Measurements from ENCODE around the gene TTC34.
"Not testable (repeated sequence)": the region's sequence is repeated elsewhere in the genome, so short reads cannot be mapped to it uniquely, and the experiment has no call there.

The TTC34 gene

DNA sequence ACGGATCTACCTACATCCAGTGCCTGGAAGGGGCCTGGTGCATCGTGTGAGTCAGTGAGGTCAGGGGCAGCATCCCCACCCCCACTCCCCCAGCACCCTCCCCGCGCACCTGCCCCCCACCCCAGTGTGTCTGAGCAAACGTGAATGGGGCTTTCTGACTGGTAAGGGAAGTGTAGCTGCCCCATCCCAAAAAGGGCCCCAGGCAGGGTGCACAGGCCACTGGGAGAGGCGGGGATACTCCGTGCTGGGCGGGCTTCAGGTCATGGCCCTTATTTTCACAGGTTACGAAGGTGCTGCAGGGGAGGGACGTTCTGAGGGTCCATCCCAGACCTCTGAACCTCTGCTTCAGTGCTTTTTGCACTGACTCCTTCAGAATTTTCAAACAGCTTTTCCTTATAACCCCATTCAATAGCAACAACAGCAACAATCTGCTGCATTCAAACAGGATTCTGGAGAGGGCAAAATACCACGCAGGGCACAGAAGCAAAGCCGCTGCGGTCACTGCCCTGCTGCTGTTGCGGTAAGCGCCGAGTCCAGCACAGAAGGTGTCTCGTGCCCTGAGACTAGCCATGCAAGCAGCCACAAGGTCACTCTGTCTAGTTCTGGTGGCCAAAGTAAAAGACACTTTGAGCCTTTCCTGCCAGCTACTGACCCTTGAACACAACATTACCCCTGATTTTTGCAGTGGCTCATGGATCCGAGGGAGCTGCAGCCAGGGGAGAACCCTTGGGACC lies 10.3 kb downstream of the TTC34 start:
- DNase-seq: no peak

GRCh38 chr1:2789986-2790581 lies 11.4 kb downstream of the TTC34 start:
- DNase-seq: no peak

DNA sequence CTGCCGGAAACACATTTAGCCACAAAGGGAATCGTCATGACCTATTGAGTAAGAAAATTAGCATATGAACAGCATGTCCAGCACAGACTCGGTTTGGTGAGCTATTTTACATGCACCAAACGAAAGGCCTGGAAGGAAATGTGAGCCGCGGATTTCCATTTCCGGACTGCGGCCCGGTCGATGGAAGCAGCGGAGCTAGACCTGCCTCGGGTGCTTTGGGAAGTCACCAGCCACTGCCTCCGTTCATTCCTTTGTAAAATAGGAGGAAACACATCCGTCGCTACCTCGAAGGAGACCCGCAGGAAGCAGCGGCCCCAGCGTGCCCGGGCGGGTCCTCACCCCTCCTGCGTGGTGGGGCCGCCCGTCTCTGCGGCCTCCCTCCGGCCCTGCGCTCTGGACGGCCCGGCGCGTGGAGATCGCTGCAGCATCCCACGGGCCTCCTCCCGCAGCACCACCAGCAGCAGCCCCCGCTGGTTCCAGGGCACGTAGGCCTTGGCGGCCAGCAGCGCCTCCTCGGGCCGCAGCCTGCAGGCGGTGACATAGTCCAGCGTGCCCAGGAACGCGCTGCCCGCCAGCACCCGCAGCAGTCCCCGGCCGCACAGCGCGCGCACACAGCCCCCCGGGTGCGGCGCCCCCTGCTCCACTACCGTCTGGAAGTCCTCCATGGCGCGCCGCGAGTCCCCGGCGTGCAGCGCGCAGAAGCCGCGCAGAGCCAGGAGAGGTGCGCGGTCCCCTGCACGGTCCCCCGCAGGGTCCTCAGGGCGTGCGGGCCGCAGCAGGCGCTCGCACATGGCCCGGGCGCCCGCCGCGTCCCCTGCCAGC lies 12.1 kb downstream of the TTC34 start:
- DNase-seq: no peak

- DNase-seq: no peak
Observed at GRCh38 chr1:2788506-2789163, 12.9 kb downstream of the TTC34 start.

- no peak for DNase-seq
Observed at GRCh38 chr1:2787163-2787911, 14.2 kb downstream of the TTC34 start.

DNA sequence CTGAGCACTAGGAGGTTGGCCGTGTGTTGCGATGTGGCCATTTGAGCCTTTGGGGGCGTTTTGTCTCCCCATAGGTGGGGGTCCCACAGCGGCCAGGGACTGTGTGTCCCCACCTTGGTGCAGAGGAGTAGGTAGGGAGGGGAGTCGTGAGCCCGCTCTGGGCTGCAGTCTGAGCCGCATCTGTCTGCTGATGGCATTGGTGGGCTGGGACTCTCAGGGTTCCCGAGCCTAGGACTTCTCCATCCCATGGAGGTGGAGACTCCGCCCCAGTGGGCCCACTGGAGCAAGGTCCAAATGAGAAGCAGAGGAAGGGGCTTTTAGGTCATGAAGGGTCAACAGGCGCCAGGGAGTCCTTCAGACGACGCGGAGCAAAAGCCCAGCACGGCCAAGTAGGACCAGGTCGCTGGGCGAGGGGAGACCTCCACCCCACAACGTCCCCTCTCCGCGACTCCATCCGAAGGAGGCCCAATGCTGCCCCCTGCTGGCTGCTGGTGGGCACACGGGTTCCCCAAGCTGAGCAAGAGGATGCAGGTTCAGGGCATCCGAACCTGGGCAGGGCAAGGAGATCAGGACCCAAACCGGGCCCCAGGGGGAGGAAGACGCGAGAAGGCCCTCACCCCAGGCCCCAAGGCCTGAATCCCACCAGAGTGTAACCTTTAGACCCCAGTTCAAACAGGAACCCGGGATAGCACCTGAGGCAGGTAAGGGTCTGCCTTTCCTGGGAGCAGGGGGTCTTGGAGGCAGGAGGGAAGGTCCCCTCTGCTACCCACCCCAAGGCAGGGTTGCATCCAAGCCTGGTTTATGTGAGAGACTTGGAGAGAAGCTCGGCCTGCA lies 14.9 kb downstream of the TTC34 start:
- DNase-seq: peak; percentile 55

DNA sequence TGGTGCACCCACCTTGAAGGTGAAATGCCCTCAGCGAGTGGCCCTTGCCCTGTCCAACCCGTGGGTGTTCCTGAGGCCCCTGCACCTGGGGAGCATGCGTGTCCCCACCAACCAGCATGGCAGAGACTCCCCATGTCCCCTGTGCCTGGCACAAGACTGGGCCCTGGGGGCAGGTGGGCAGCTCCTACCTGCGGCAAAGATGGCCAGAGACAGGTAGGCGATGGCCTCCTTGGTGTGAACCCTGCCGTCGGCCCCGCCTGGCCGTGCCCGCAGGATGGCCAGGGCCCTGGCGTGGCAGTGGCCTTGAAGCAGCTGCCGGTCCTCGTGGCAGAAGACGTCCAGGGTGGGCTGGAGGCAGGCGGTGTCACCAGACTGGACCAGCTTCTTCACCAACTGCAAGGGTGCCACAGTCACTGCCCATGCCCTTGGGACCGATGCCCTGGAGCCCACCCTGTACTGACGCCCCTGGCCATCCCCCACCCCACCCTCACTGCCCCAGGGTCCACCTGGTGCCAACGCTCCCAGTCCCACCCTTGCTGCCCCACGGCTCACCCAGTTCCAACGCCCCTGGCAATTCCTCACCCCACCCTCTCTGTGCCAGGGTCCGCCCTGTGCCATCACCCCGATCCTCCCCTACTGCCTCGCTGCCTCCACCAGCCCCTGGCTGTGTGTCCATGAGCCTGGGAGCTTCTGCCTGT lies 15.7 kb downstream of the TTC34 start:
- no peak for DNase-seq

- no peak for DNase-seq
Observed at GRCh38 chr1:2784854-2785630, 16.5 kb downstream of the TTC34 start.

GRCh38 chr1:2783435-2784397 lies 17.8 kb downstream of the TTC34 start:
- no peak for DNase-seq

DNA sequence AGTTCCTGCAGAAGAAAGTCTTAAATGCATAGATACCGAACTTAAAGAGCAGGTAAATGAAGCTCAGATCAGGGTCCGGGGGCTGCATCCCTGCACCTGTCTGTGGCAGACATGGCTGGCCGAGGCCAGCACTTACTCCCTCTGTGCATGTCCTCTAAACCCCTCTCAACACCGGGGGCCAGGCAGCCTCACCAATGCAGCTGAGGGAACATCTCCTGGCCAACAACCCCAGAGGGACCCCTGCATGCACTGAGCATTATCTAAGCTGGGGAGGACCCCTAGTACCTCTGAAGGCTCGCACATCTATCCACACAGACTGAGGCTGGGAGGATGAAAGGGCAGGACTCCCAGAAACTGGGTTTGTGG lies 18.4 kb downstream of the TTC34 start:
- DNase-seq: no peak

DNA sequence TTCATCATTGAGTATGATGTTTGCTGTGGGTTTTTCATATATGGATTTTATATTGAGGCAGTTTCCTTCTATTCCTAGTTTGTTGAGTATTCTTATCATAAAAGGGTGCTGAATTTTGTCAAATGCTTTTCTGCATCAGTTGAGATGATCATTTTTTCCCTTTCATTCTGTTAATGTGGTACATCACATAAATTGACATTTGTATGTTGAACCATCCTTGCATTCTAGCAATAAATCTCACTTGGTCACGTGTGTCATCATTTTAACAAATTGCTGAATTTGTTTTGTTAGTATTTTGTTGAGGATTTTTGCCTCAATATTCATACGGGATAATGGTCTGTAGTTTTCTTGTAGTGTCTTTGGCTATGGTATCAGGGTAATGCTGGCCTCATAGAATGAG lies 19.9 kb downstream of the TTC34 start:
- no peak for DNase-seq

- DNase-seq: no peak
Observed at GRCh38 chr1:2778220-2778592, 23.3 kb downstream of the TTC34 start.

GRCh38 chr1:2777424-2778219 lies 23.9 kb downstream of the TTC34 start:
- no peak for DNase-seq

- DNase-seq: not testable (repeated sequence)
Observed at GRCh38 chr1:2775333-2775732, 26.2 kb downstream of the TTC34 start.

DNA sequence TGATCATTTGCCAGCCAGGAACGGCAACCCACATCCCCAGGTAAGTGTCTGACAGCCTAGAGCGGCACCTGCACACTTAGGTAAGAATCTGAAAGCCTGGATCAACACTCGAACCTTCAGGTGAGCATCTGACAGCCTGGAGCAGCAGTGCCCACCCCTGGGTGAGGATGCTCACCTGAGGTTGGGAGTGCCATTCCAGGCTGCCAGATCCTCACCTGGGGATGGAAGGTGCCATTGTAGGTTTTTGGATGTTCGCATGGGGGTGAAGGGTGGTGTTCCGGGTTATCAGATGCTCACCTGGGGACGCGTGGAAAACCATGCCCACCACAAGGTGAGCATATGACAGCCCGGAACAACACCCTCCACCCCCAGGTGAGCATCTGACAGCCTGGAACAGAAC lies 33.4 kb downstream of the TTC34 start:
- DNase-seq: not testable (repeated sequence)

DNA sequence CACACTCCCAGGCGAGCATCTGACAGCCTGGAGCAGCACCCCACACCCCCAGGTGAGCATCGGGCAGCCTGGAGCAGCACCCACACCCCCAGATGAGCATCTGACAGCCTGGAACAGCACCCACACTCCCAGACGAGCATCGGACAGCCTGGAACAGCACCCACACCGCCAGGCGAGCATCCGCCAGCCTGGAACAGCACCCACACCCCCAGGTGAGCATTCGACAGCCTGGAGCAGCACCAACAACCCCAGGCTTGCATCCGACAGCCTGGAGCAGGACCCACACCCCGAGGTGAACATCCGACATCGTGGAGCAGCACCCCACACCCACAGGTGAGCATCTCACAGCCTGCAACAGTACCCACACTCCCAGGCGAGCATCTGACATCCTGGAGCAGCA lies 42.1 kb downstream of the TTC34 start:
- DNase-seq: not testable (repeated sequence)

DNA sequence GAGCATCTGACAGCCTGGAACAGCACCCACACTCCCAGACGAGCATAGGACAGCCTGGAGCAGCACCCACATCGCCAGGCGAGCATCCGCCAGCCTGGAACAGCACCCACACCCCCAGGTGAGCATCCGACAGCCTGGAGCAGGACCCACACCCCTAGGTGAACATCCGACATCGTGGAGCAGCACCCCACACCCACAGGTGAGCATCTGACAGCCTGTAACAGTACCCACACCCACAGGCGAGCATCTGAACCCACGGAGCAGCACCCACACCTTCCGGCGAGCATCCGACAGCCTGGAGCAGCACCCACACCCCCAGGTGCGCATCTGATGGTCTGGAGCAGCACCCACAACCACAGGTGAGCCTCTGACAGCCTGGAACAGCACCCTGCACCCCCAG lies 44.0 kb downstream of the TTC34 start:
- not testable (repeated sequence) for DNase-seq

- not testable (repeated sequence) for DNase-seq
Observed at GRCh38 chr1:2755426-2755825, 46.1 kb downstream of the TTC34 start.

Measured in activated CD4-positive, alpha-beta T cell treated with anti-CD3 and anti-CD28 coated beads for 1 hour (primary cell).